Measurements from ENCODE around the gene RASGRF1. TPM values are rescaled to one million over a fixed set of nuclear protein-coding genes. Genes with fewer than 3 reads are reported as not detected.

RASGRF1 gene
- total and polyA plus RNA-seq, 8 donors = 0.10 to 3.8 (median 1.2) TPM; not detected in 4

- Histone ChIP-seq H3K27ac (peak overlapping the region in 4 of 5 donors; percentile 29 to 72 (median 36)), H3K36me3 (peaks cover 0 to 53% (median 50%) of the 10 kb centered on the region in 4 donors), H3K4me1 (peaks cover 10 to 52% (median 14%) of the 10 kb centered on the region in 4 donors), H3K9me3 (no peaks in the 10 kb centered on the region), H3K27me3 (no peaks in the 10 kb centered on the region), H3K4me3 (no peak overlapping the region)
- TF ChIP-seq CTCF (IDR thresholded peaks at IDR 0.05) (no peak), EP300 (IDR thresholded peaks at IDR 0.05) (no peak), POLR2AphosphoS5 (IDR thresholded peaks at IDR 0.05) (no peak), POLR2A (IDR thresholded peaks at IDR 0.05) (no peak)
- peak in 1 of 2 donors; percentile 60 for DNase-seq
- intact Hi-C loops (cut with DNase I; ENCODE audit: low total_unique reads) = no loop called here
- 57 to 70% (median 63%) methylated on average over 14 of the region's 14 CpGs for WGBS, 5 donors
Measured at GRCh38 chr15:78937132-78937739, 153.3 kb downstream of the RASGRF1 start.

GRCh38 chr15:78934655-78935023 is 155.9 kb downstream of the RASGRF1 start:
- H3K4me3 ChIP-seq = no peak overlapping the region
- TF ChIP-seq EP300 (IDR thresholded peaks at IDR 0.05) = no peak
- TF ChIP-seq POLR2AphosphoS5 (IDR thresholded peaks at IDR 0.05) = no peak
- TF ChIP-seq POLR2A (IDR thresholded peaks at IDR 0.05) = no peak
- no peak for TF ChIP-seq CTCF (IDR thresholded peaks at IDR 0.05)
- WGBS, 5 donors = 65 to 76% (median 69%) methylated on average over 5 of the region's 5 CpGs
- peaks cover 10 to 53% (median 20%) of the 10 kb centered on the region in 4 donors for H3K4me1 ChIP-seq
- peaks cover 6 to 75% (median 69%) of the 10 kb centered on the region in 4 donors for H3K36me3 ChIP-seq
- intact Hi-C loops (cut with DNase I; ENCODE audit: low total_unique reads) = no loop called here
- DNase-seq = no peak
- H3K9me3 ChIP-seq = no peaks in the 10 kb centered on the region
- no peaks in the 10 kb centered on the region for H3K27me3 ChIP-seq
- H3K27ac ChIP-seq = peak overlapping the region in 3 of 5 donors; percentile 1 to 22 (median 3)

- H3K27ac ChIP-seq = peak overlapping the region in 3 of 5 donors; percentile 1 to 22 (median 3)
- H3K36me3 ChIP-seq = peaks cover 6 to 80% (median 75%) of the 10 kb centered on the region in 4 donors
- H3K4me1 ChIP-seq = peaks cover 10 to 50% (median 20%) of the 10 kb centered on the region in 4 donors
- DNase-seq = peak; percentile 57 to 76
- intact Hi-C loops (cut with DNase I; ENCODE audit: low total_unique reads) = no loop called here
- TF ChIP-seq POLR2AphosphoS5 (IDR thresholded peaks at IDR 0.05) (no peak), EP300 (IDR thresholded peaks at IDR 0.05) (no peak), POLR2A (IDR thresholded peaks at IDR 0.05) (no peak), CTCF (IDR thresholded peaks at IDR 0.05) (no peak)
- H3K4me3 ChIP-seq = no peak overlapping the region
- 48 to 65% (median 55%) methylated on average over 20 of the region's 20 CpGs for WGBS, 5 donors
- no peaks in the 10 kb centered on the region for H3K9me3 ChIP-seq
- H3K27me3 ChIP-seq = no peaks in the 10 kb centered on the region
Measured at GRCh38 chr15:78933823-78934654, 156.5 kb downstream of the RASGRF1 start.

- TF ChIP-seq CTCF (IDR thresholded peaks at IDR 0.05) (no peak), POLR2AphosphoS5 (IDR thresholded peaks at IDR 0.05) (no peak), POLR2A (IDR thresholded peaks at IDR 0.05) (no peak), EP300 (IDR thresholded peaks at IDR 0.05) (no peak)
- Histone ChIP-seq H3K4me1 (peaks cover 10 to 50% (median 20%) of the 10 kb centered on the region in 4 donors), H3K27ac (peak overlapping the region in 1 of 5 donors; percentile 3), H3K36me3 (peaks cover 6 to 87% (median 79%) of the 10 kb centered on the region in 4 donors), H3K27me3 (no peaks in the 10 kb centered on the region), H3K9me3 (no peaks in the 10 kb centered on the region), H3K4me3 (no peak overlapping the region)
- DNase-seq = no peak
- 77 to 83% (median 82%) methylated on average over 12 of the region's 12 CpGs for WGBS, 5 donors
- intact Hi-C loops (cut with DNase I; ENCODE audit: low total_unique reads) = no loop called here
Measured at GRCh38 chr15:78933187-78933822, 157.3 kb downstream of the RASGRF1 start.
